ENCODE data around the gene PPP2R3A.
"Not testable (repeated sequence)": the region's sequence is repeated elsewhere in the genome, so short reads cannot be mapped to it uniquely, and the experiment has no call there.

PPP2R3A gene

DNA sequence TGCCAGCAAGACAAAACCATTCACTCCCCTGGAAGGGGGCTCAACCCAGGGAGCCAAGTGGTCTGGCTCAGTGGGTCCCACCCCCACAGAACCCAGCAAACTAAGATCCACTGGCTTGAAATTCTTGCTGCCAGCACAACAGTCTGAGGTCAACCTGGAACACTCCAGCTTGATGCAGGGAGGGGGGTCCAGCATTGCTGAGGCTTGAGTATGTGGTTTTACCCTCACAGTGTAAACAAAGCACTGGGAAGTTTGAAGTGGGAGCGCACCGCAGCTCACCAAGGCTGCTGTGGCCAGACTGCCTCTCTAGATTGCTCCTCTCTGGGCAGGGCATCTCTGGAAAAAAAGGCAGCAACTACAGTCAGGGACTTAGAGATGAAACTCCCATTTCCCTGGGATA lies 148.9 kb downstream of the PPP2R3A start:
- no peak for DNase-seq

DNA sequence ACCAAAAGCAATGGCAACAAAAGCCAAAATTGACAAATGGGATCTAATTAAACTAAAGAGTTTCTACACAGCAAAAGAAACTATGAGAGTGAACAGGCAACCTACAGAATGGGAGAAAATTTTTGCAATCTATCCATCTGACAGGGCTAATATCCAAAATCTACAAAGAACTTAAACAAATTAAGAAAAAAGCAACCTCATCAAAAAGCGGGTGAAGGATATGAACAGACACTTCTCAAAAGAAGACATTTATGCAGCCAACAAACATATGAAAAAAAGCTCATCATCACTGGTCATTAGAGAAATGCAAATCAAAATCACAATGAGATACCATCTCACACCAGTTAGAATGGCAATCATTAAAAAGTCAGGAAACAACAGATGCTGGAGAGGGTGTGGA lies 153.8 kb downstream of the PPP2R3A start:
- DNase-seq = not testable (repeated sequence)

GRCh38 chr3:136119783-136120182 lies 154.3 kb downstream of the PPP2R3A start:
- DNase-seq = not testable (repeated sequence)

DNA sequence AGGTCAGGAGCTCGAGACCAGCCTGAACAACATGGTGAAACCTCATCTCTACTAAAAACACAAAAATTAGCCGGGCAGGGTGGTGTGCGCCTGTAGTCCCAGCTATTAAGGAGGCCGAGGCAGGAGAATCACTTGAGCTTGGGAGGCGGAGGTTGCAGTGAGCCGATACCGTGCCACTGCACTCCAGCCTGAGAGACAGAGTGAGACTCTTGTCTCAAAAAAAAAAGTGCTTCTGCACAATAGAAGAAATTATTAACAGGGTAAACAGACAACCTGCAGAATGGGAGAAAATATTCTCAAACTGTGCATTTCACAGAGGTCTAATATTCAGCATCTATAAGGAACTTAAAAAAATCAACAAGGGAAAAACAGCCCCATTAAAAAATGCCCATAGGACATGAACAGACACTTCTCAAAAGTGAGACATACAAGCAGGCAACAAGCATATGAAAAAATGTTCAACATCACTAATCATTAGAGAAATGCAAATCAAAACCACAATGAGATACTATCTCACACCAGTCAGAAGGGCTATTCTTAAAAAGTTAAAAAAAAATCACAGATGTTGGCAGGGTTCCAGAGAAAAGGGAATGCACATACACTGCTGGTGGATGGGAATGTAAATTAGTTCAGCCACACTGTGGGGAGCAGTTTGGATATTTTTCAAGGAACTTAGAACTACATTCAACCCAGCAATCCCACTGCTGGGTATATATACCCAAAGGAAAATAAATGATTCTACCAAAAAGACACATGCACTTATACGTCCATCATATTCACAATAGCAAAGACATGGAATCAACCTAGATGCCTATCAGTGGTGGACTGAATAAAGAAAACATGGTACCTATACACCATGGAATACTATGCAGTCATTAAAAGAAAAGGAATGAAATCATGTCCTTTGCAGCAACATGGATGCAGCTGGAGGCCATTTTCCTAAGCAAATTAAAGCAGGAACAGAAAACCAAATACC lies 155.1 kb downstream of the PPP2R3A start:
- peak; percentile 80 for DNase-seq

- DNase-seq = no peak
These were observed 156.5 kb downstream of the PPP2R3A start for GRCh38 chr3:136122006-136122405.

DNA sequence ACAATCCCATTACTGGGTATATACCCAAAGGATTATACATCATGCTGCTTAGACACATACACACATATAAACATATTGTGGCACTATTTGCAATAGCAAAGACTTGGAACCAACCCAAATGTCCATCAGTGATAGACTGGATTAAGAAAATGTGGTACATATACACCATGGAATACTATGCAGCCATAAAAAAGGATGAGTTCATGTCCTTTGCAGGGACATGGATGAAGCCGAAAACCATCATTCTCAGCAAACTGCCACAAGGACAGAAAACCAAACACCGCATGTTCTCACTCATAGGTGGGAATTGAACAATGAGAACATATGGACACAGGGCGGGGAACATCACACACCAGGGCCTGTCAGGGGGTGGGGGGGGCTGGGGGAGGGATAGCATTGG lies 166.1 kb downstream of the PPP2R3A start:
- not testable (repeated sequence) for DNase-seq

GRCh38 chr3:136134091-136134490 lies 168.6 kb downstream of the PPP2R3A start:
- no peak for DNase-seq

DNA sequence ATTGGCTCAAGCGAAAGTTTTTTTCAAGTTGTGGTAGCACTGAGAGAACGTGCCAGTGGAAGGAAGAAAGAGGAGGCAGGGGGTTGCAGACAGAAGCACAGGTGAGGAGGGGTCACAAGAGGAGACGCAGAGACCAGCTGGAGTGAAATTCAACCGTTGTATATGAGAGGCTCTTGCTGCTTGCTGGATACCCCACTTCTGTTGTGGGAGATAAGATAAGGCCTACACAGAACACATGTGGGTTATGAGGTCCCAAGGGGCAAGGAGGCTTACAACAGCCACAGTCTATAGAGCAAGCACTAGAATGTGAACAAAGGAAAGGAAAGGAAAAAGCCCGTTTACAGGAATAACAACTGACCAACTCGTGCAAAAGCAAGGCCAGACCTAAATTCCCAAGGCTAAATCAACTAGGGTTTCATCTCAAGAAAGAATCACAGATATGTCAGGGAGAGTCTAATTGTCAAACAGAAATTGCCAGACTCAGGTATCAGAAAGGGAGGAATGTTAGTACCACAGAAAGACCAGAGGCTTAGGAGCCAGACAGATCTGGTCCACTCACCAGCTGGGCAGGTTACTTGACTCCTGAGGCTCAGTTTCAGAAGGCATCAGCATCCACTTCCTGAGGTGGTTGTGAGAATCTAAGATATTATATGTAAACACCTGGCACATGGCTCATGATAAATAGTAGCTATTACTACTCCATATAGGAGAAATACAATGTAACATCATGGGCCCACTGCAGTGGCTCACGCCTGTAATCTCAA lies 169.7 kb downstream of the PPP2R3A start:
- DNase-seq = peak; percentile 43

DNA sequence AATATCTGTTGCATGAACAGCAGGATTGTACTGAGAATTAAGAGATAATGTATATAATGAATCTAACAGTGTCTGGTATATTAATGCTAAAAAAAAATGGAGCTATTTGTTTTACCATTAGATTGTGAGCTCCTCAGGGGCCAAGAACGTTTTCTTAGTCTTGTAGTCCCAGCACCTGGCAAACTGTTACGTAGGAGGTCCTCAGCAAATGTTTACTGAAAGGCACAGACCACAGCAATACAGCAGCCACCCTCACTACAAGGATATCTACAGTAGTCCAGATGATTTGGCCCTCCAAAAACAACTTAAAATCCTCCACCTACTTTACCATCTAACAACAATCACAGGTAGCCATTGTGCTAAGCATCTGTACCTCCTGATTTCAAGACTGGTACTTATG lies 170.9 kb downstream of the PPP2R3A start:
- DNase-seq = no peak

DNA sequence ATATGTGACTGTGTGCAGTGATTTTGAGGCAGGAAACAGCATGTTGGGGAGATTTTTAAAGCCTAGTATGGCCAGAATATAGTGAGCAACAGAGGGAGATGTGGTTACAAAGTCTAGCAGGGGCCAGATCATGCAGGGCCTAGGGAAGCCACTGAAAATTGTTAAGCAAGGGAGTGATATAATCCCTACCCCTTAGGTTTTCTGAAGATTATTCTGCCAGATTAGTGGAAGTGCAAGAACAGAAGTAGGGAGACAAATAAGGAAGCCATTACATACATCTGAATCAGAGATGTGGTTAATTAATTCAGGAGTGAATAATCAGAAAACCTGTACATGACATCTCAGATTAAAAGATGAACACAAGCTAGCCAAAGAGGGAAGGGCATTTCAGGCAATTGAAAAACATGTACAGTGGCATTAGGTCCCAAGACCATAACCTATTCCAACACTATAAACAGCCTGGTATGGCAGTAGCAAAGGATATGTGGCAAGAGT lies 175.8 kb downstream of the PPP2R3A start:
- no peak for DNase-seq

- DNase-seq = no peak
These were observed 176.4 kb downstream of the PPP2R3A start for GRCh38 chr3:136141891-136142290.

DNA sequence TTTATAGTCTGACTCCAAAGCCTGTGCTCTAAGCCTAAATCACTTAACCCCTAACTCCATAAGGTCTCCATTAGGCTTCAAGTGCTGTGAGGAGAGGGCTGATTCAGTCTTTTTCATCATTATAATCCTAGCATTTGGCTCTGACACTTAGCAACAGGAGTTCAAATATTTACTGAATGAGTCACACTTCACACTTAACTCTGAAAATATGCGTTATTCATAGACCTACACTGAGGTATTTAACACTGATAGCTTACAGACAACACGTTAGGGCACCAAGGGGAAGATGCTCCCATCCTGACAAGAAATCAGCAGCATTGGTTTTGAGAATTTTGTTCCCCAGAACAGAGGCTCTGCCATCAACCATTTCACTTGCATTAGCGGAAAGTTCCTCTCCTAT lies 177.1 kb downstream of the PPP2R3A start:
- no peak for DNase-seq

- not testable (repeated sequence) for DNase-seq
These were observed 178.9 kb downstream of the PPP2R3A start for GRCh38 chr3:136144397-136144796.

DNA sequence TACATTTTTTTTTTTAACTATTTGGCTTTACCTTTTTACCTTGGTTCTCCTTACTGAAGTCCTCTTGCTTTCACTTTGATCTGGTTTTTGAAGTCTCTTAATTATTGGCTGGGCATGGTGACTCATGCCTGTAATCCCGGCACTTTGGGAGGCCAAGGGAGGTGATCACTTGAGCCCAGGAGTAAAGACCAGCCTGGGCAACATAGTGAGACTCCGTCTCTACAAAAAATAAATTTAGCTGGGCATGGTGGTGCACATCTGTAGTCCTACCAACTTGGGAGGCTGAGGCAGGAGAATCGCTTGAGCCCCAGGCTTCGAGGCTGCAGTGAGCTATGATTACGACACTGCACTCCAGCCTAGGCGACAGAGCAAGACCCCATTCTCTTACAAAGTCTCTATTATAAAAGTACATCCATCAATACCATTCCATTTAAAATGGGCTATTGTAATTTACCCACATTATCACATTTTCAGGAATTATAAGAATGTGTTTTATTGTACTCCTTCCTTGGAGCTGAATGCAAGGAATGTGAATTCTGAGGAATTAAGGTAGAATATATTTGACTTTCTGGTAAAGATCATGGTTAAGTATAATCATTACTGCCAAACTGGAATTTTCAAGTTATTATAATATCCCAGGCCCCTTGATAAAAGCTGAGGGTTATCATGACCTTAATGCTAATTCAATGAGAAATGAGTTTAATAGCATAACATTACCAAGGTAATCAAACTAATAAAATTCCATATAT lies 181.6 kb downstream of the PPP2R3A start:
- no peak for DNase-seq

GRCh38 chr3:136149667-136150066 lies 184.1 kb downstream of the PPP2R3A start:
- DNase-seq = no peak

DNA sequence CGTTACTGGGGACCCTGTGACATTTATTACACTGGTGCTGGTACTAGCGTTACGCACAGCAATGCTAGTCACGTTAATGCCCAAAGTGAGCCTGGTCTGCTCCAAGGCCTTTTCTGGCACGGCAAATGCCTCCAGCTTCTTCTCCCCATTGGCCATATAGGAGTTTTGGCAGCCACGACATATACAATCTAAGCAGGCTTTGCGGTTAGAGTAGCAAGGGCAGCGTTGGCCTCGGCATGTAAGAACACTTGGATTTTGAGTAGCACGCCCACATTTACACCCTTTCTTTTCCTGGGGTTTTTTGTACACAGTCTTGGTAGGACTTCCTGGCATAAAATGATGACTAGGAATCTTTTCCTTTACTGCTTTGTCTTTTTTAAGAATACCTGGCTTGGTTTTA lies 185.7 kb downstream of the PPP2R3A start:
- DNase-seq = no peak

- no peak for DNase-seq
These were observed 186.8 kb downstream of the PPP2R3A start for GRCh38 chr3:136152176-136152843.

GRCh38 chr3:136152963-136153362 lies 187.4 kb downstream of the PPP2R3A start:
- DNase-seq = no peak

- no peak for DNase-seq
These were observed 196.0 kb downstream of the PPP2R3A start for GRCh38 chr3:136161516-136161915.

- DNase-seq = no peak
These were observed 196.8 kb downstream of the PPP2R3A start for GRCh38 chr3:136162322-136162721.

DNA sequence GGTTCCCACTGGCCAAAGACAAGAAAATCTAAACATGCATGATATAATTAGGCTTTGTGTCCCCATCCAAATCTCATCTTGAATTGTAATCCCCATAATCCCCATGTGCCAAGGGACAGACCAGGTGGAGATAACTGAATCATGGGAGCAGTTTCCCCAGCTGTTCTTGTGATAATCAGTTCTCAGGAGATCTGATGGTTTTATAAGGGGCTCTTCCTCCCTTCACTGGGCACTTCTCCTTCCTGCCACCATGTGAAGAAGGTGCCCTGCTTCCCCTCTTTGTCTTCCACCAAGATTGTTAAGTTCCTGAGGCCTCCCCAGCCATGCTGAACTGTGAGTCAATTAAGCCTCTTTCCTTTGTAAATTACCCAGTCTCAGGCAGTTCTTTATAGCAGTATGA lies 198.1 kb downstream of the PPP2R3A start:
- not testable (repeated sequence) for DNase-seq

DNA sequence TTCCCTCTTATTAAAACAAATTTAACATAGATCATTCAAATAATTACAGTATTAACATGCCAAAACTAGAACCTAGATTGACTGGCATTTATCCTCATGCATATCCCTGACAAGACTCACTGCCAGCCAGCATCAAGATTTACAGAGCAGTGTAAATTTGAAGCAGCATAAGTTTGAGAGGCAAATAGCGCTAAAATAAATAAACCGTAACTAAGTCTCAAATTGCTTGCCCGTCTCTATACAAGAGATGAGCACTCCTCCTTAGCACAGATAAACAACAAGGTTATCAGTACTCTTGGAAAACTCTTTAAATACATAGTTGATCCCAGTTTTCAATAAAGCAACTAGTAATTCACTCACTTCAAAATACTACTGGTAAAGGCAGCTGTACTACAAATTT lies 201.0 kb downstream of the PPP2R3A start:
- DNase-seq = peak; percentile 46

All from NCI-H526 treated with DMSO at 0.1 percent for 48 hours (cell line).